Effector memory CD8-positive, alpha-beta T cell (primary cell): ENCODE results near the gene JUN.

Experiments used
- ATAC-seq: fragments of 150-1000 bp; cut with Tn5 transposase; replicated peaks from 2 replicates; pipeline ENCODE4 v1.10.0; 2021; ENCODE audit warnings: mild to moderate bottlenecking, moderate library complexity
- DNase-seq, 3 experiments: peaks; one replicate each; pipeline ENCODE4 v3.0.0; 2021
- H3K27ac Mint-ChIP-seq, 2 donors: one replicate each; pipeline ENCODE4 v1.8.0; 2022; ENCODE audit warnings: mild to moderate bottlenecking in 2 of 2, mixed read lengths in 2 of 2, moderate library complexity in 2 of 2
- H3K27me3 Mint-ChIP-seq, 2 donors: one replicate each; pipeline ENCODE4 v1.8.0; 2022; ENCODE audit warnings: mixed read lengths in 2 of 2
- H3K36me3 Mint-ChIP-seq: one replicate; pipeline ENCODE4 v1.8.0; 2022; ENCODE audit warnings: mild to moderate bottlenecking, moderate library complexity, mixed read lengths; ENCODE audit not compliant: insufficient read depth
- H3K4me1 Mint-ChIP-seq, 2 donors: one replicate each; pipeline ENCODE4 v1.8.0; 2022; ENCODE audit warnings: low read depth in 2 of 2, mixed read lengths in 2 of 2
- H3K4me3 Mint-ChIP-seq, 2 donors: one replicate each; pipeline ENCODE4 v1.8.0; 2022; ENCODE audit warnings: mild to moderate bottlenecking in 2 of 2, mixed read lengths in 2 of 2, moderate library complexity in 2 of 2
- H3K9me3 Mint-ChIP-seq, 2 donors: one replicate each; pipeline ENCODE4 v1.8.0; 2022; ENCODE audit warnings: mixed read lengths in 2 of 2

Gene JUN

GRCh38 chr1:58785442-58786058 is 1.7 kb upstream of the JUN start:
- peak overlapping the region; percentile 100 for H3K27ac Mint-ChIP-seq
- peaks cover 54% of the 10 kb centered on the region for H3K36me3 Mint-ChIP-seq
- ATAC-seq, result no peak
- peaks cover 24 to 31% of the 10 kb centered on the region in 2 donors for H3K4me1 Mint-ChIP-seq
- DNase-seq, result peak in 2 of 3 experiments; percentile 22 to 24
- H3K27me3 Mint-ChIP-seq, result peaks cover 0 to 8% of the 10 kb centered on the region in 2 donors
- H3K9me3 Mint-ChIP-seq, result peaks cover 2 to 6% of the 10 kb centered on the region in 2 donors
- H3K4me3 Mint-ChIP-seq, result peak overlapping the region; percentile 91 to 93

GRCh38 chr1:58784758-58785441 is 1.1 kb upstream of the JUN start:
- DNase-seq (peak; percentile 85 to 90 (median 89)), ATAC-seq (peak; percentile 35)
- H3K9me3 Mint-ChIP-seq, result peaks cover 2 to 6% of the 10 kb centered on the region in 2 donors
- H3K4me1 Mint-ChIP-seq, result peaks cover 23 to 28% of the 10 kb centered on the region in 2 donors
- H3K36me3 Mint-ChIP-seq, result peaks cover 61% of the 10 kb centered on the region
- H3K27ac Mint-ChIP-seq, result peak overlapping the region; percentile 100
- H3K4me3 Mint-ChIP-seq, result peak overlapping the region; percentile 91 to 93
- peaks cover 0 to 8% of the 10 kb centered on the region in 2 donors for H3K27me3 Mint-ChIP-seq

- peak overlapping the region; percentile 91 to 93 for H3K4me3 Mint-ChIP-seq
These were observed 506 bp downstream of the JUN start for GRCh38 chr1:58783090-58783992.

GRCh38 chr1:58782178-58783089 is 1.4 kb downstream of the JUN start:
- peak overlapping the region; percentile 100 for H3K27ac Mint-ChIP-seq
- peaks cover 75% of the 10 kb centered on the region for H3K36me3 Mint-ChIP-seq
- H3K9me3 Mint-ChIP-seq, result peaks cover 0 to 2% of the 10 kb centered on the region in 2 donors
- peaks cover 26 to 28% of the 10 kb centered on the region in 2 donors for H3K4me1 Mint-ChIP-seq
- DNase-seq, result peak; percentile 49 to 61 (median 52)
- H3K27me3 Mint-ChIP-seq, result peaks cover 0 to 8% of the 10 kb centered on the region in 2 donors
- ATAC-seq, result no peak
- H3K4me3 Mint-ChIP-seq, result peak overlapping the region; percentile 91 to 93

More at GRCh38 chr1:58783090-58783992, 506 bp downstream of the JUN start:
- peaks cover 26 to 28% of the 10 kb centered on the region in 2 donors for H3K4me1 Mint-ChIP-seq
- ATAC-seq (no peak), DNase-seq (peak; percentile 41 to 55 (median 47))
- H3K9me3 Mint-ChIP-seq, result peaks cover 2 to 5% of the 10 kb centered on the region in 2 donors
- H3K27me3 Mint-ChIP-seq, result peaks cover 0 to 8% of the 10 kb centered on the region in 2 donors
- peak overlapping the region; percentile 100 for H3K27ac Mint-ChIP-seq
- peaks cover 74% of the 10 kb centered on the region for H3K36me3 Mint-ChIP-seq

GRCh38 chr1:58781541-58782177 is 2.2 kb downstream of the JUN start:
- H3K36me3 Mint-ChIP-seq, result peaks cover 75% of the 10 kb centered on the region
- peaks cover 26% of the 10 kb centered on the region in 2 donors for H3K4me1 Mint-ChIP-seq
- ATAC-seq, result no peak
- DNase-seq, result peak; percentile 53 to 69 (median 61)
- peak overlapping the region; percentile 100 for H3K27ac Mint-ChIP-seq
- peaks cover 0 to 8% of the 10 kb centered on the region in 2 donors for H3K27me3 Mint-ChIP-seq
- peak overlapping the region; percentile 91 to 93 for H3K4me3 Mint-ChIP-seq
- H3K9me3 Mint-ChIP-seq, result peaks cover 0 to 2% of the 10 kb centered on the region in 2 donors

GRCh38 chr1:58780836-58781452 is 2.9 kb downstream of the JUN start:
- H3K4me1 Mint-ChIP-seq, result peaks cover 24 to 26% of the 10 kb centered on the region in 2 donors
- DNase-seq, result peak; percentile 45 to 54 (median 47)
- peak overlapping the region; percentile 91 to 93 for H3K4me3 Mint-ChIP-seq
- peaks cover 0 to 2% of the 10 kb centered on the region in 2 donors for H3K9me3 Mint-ChIP-seq
- peaks cover 75% of the 10 kb centered on the region for H3K36me3 Mint-ChIP-seq
- ATAC-seq, result no peak
- H3K27ac Mint-ChIP-seq, result peak overlapping the region; percentile 100
- peaks cover 0 to 8% of the 10 kb centered on the region in 2 donors for H3K27me3 Mint-ChIP-seq

- peaks cover 0 to 2% of the 10 kb centered on the region in 2 donors for H3K9me3 Mint-ChIP-seq
These were observed 3.4 kb downstream of the JUN start for GRCh38 chr1:58780411-58780810.

GRCh38 chr1:58779801-58780382 is 4.0 kb downstream of the JUN start:
- peak; percentile 24 to 30 (median 26) for DNase-seq
- no peak for ATAC-seq
- H3K27me3 Mint-ChIP-seq, result peaks cover 0 to 8% of the 10 kb centered on the region in 2 donors
- peaks cover 0 to 2% of the 10 kb centered on the region in 2 donors for H3K9me3 Mint-ChIP-seq
- peak overlapping the region; percentile 91 to 93 for H3K4me3 Mint-ChIP-seq
- peak overlapping the region; percentile 100 for H3K27ac Mint-ChIP-seq
- peaks cover 64% of the 10 kb centered on the region for H3K36me3 Mint-ChIP-seq
- H3K4me1 Mint-ChIP-seq, result peaks cover 23 to 26% of the 10 kb centered on the region in 2 donors

More at GRCh38 chr1:58780411-58780810, 3.4 kb downstream of the JUN start:
- H3K27me3 Mint-ChIP-seq, result peaks cover 0 to 8% of the 10 kb centered on the region in 2 donors
- DNase-seq, result no peak
- no peak for ATAC-seq
- H3K4me3 Mint-ChIP-seq, result peak overlapping the region; percentile 91 to 93
- H3K36me3 Mint-ChIP-seq, result peaks cover 70% of the 10 kb centered on the region
- peaks cover 24 to 26% of the 10 kb centered on the region in 2 donors for H3K4me1 Mint-ChIP-seq
- H3K27ac Mint-ChIP-seq, result peak overlapping the region; percentile 100

- no peak for ATAC-seq
These were observed 4.6 kb downstream of the JUN start for GRCh38 chr1:58779059-58779754.

GRCh38 chr1:58778385-58779000 is 5.4 kb downstream of the JUN start:
- peaks cover 16 to 20% of the 10 kb centered on the region in 2 donors for H3K4me1 Mint-ChIP-seq
- no peaks in the 10 kb centered on the region for H3K9me3 Mint-ChIP-seq
- DNase-seq (no peak), ATAC-seq (no peak)
- peaks cover 50% of the 10 kb centered on the region for H3K36me3 Mint-ChIP-seq
- peak overlapping the region in 1 of 2 donors; percentile 100 for H3K27ac Mint-ChIP-seq
- H3K4me3 Mint-ChIP-seq, result no peak overlapping the region
- H3K27me3 Mint-ChIP-seq, result peaks cover 0 to 8% of the 10 kb centered on the region in 2 donors

More at GRCh38 chr1:58779059-58779754, 4.6 kb downstream of the JUN start:
- Mint-ChIP-seq H3K4me1 (peaks cover 20 to 26% of the 10 kb centered on the region in 2 donors), H3K27ac (peak overlapping the region in 1 of 2 donors; percentile 100), H3K27me3 (peaks cover 0 to 8% of the 10 kb centered on the region in 2 donors), H3K36me3 (peaks cover 58% of the 10 kb centered on the region), H3K4me3 (peak overlapping the region in 1 of 2 donors; percentile 93), H3K9me3 (peaks cover 0 to 2% of the 10 kb centered on the region in 2 donors)
- DNase-seq, result no peak
